CD14-positive monocyte (primary cell): Measurements from ENCODE around the gene ARL3. TPM values are rescaled to one million over a fixed set of nuclear protein-coding genes. Genes with fewer than 3 reads are reported as not detected.

Experiments
- DNase-seq, 3 donors: peaks; one replicate each; pipeline ENCODE4 v3.0.0-alpha.2; 2011 to 2022
- H2AFZ ChIP-seq: 2 replicates; pipeline ENCODE4 v1.6.0; 2012; ENCODE audit warnings: mild to moderate bottlenecking, low read depth, low read length, inconsistent platforms; ENCODE audit not compliant: insufficient read depth, poor library complexity, severe bottlenecking
- H3K27ac ChIP-seq, 2 donors: 1 replicate in 1 of 2; 2 replicates in 1 of 2; pipeline ENCODE4 v1.5.1; 2012 to 2013; ENCODE audit warnings: low read length in 2 of 2, control low read depth in 1 of 2, inconsistent platforms in 1 of 2, low read depth in 1 of 2, mild to moderate bottlenecking in 1 of 2
- H3K27me3 ChIP-seq, 2 donors: one replicate each; pipeline versions ENCODE4 v1.6.0 to v1.6.1; 2011 to 2013; ENCODE audit warnings: low read length in 2 of 2; ENCODE audit not compliant: control insufficient read depth in 2 of 2, insufficient read depth in 2 of 2
- H3K36me3 ChIP-seq, 2 donors: replicated peaks in 1 of 2; 1 replicate in 1 of 2; 2 replicates in 1 of 2; pipeline versions ENCODE4 v1.5.1 to v1.6.1; 2012 to 2013; ENCODE audit warnings: low read length in 2 of 2, control low read depth in 1 of 2, inconsistent platforms in 1 of 2, mild to moderate bottlenecking in 1 of 2; ENCODE audit not compliant: insufficient read depth in 2 of 2, control insufficient read depth in 1 of 2
- H3K4me1 ChIP-seq, 2 donors: 1 replicate in 1 of 2; 2 replicates in 1 of 2; pipeline versions ENCODE4 v1.5.1 to v1.6.1; 2012 to 2013; ENCODE audit warnings: low read length in 2 of 2, control low read depth in 1 of 2, inconsistent platforms in 1 of 2, mild to moderate bottlenecking in 1 of 2, moderate library complexity in 1 of 2; ENCODE audit not compliant: insufficient read depth in 2 of 2, control insufficient read depth in 1 of 2
- H3K4me2 ChIP-seq: replicated peaks from 2 replicates; pipeline ENCODE3; 2012; ENCODE audit warnings: low read length, moderate library complexity, mild to moderate bottlenecking; ENCODE audit not compliant: poor library complexity, severe bottlenecking; ENCODE audit errors: extremely low read depth
- H3K4me3 ChIP-seq, 3 experiments: fragments of 200-600 bp in 1 of 3; sonication (generic) in 1 of 3; replicated peaks in 1 of 3; 1 replicate in 2 of 3; 2 replicates in 1 of 3; pipeline ENCODE4 v1.5.1; 2011 to 2013; ENCODE audit warnings: low read length in 3 of 3, mild to moderate bottlenecking in 3 of 3, control low read depth in 2 of 3, low read depth in 2 of 3, inconsistent platforms in 1 of 3, moderate library complexity in 1 of 3
- H3K79me2 ChIP-seq: 2 replicates; pipeline ENCODE4 v1.6.0; 2012; ENCODE audit warnings: mild to moderate bottlenecking, control low read depth, inconsistent platforms, low read length, moderate library complexity; ENCODE audit not compliant: insufficient read depth
- H3K9ac ChIP-seq: 2 replicates; pipeline ENCODE4 v1.6.0; 2017; ENCODE audit warnings: low read length, mild to moderate bottlenecking; ENCODE audit not compliant: insufficient read depth, poor library complexity, severe bottlenecking
- H3K9me3 ChIP-seq, 2 donors: replicated peaks in 1 of 2; 1 replicate in 1 of 2; 2 replicates in 1 of 2; pipeline versions ENCODE4 v1.5.1 to v1.6.1; 2012 to 2013; ENCODE audit warnings: low read length in 2 of 2, control low read depth in 1 of 2; ENCODE audit not compliant: control insufficient read depth in 1 of 2, insufficient read depth in 1 of 2
- H4K20me1 ChIP-seq: 2 replicates; pipeline ENCODE4 v1.6.0; 2012; ENCODE audit warnings: mild to moderate bottlenecking, low read length, control low read depth, moderate library complexity; ENCODE audit not compliant: insufficient read depth
- H3K27ac Mint-ChIP-seq, 7 donors: one replicate each; pipeline ENCODE4 v1.8.0; 2020; ENCODE audit warnings: mild to moderate bottlenecking in 7 of 7, mixed read lengths in 7 of 7, moderate library complexity in 6 of 7, inconsistent platforms in 2 of 7
- H3K27me3 Mint-ChIP-seq, 3 donors: one replicate each; pipeline ENCODE4 v1.8.0; 2021 to 2022; ENCODE audit warnings: low read depth in 3 of 3, mild to moderate bottlenecking in 3 of 3, mixed read lengths in 3 of 3, moderate library complexity in 3 of 3, inconsistent platforms in 1 of 3
- H3K36me3 Mint-ChIP-seq, 2 donors: one replicate each; pipeline ENCODE4 v1.8.0; 2020; ENCODE audit warnings: mixed read lengths in 2 of 2, inconsistent platforms in 1 of 2, mild to moderate bottlenecking in 1 of 2
- H3K4me1 Mint-ChIP-seq: one replicate; pipeline ENCODE4 v1.8.0; 2020; ENCODE audit warnings: mild to moderate bottlenecking, mixed read lengths
- H3K4me3 Mint-ChIP-seq, 2 donors: one replicate each; pipeline ENCODE4 v1.8.0; 2020; ENCODE audit warnings: mild to moderate bottlenecking in 2 of 2, mixed read lengths in 2 of 2, moderate library complexity in 1 of 2
- H3K9me3 Mint-ChIP-seq, 7 donors: one replicate each; pipeline ENCODE4 v1.8.0; 2020 to 2022; ENCODE audit warnings: mixed read lengths in 7 of 7, mild to moderate bottlenecking in 6 of 7, moderate library complexity in 6 of 7, inconsistent platforms in 2 of 7
- WGBS: methylation state at CpG from one replicate; pipeline ENCODE4 v1.1.5; 2013; ENCODE audit warnings: missing lambda C conversion rate; ENCODE audit not compliant: insufficient coverage; 5-methylcytosine and 5-hydroxymethylcytosine counted together
- intact Hi-C, 2 donors: fragments of 100-400 bp; cut with micrococcal nuclease; formaldehyde crosslinking; loops; one replicate each; pipeline versions ENCODE4 v1.15.0 to v1.15.1; 2023
- polyA plus RNA-seq, 3 donors: library from polyadenylated mRNA; depleted of rRNA in 1 of 3; unstranded in 2 of 3; stranded (reverse) in 1 of 3; fragments of 300-500 nt in 2 of 3; fragments of >200 nt in 1 of 3; fragmentation: Illumina TruSeq in 2 of 3; gene quantifications; 1 replicate in 2 of 3; 2 replicates in 1 of 3; pipeline ENCODE4 v1.2.3, GENCODE V29; 2012 to 2021
- TF ChIP-seq, protein P1 (sequence below): fragments of 200-600 bp; IDR thresholded peaks from one replicate; pipeline ENCODE4 v1.8.0; 2022; ENCODE audit warnings: antibody characterized with exemption, mild to moderate bottlenecking

ARL3 gene
- polyA plus RNA-seq, 3 donors = 2.8 to 6.3 (median 6.0) TPM

DNA sequence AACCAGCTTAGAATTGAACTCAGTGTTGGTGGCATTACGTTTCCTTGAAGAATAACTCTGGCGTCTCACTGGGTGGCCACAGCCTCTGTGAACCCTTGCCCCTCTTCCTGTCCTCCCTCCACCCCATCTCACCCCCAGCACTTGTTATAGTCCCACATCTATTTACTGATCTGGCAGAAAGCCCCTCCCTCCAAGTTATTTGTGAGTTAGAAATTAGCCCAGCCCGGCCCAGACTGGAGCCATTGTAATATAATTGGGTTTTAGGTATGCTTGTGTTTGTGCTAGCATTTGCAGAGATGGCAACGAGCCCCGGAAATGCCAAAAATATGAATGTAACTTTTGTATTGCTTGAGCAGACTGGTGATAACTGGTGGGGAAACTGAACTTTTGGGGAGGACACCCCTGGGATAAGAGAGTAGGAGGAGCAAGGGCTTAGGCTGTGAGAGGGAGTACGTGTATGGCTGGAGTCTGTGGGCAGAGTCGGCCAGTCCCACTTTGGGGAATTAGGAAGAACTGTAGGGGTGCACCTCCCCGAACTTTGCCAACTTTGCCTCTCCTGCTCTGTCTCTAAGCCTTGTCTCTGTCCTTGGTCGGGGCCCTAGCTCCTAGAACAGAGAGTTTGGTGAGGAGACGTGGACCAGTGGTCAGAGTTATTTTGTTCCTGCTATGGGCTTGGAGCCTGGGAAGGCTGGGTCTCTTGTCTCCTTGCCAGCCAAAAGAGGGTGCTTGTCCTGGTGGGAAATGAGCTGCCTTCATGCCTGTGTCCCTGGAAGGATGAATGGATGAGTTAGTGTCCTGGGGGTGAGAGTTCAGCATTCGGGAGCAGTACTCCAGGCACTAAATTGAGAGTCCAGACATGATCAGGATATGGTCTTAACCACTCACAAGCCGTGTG lies 89.2 kb downstream of the ARL3 start:
- no peak for DNase-seq
- Mint-ChIP-seq H3K4me3 (no peak overlapping the region), H3K4me1 (peaks cover 23% of the 10 kb centered on the region), H3K27ac (peak overlapping the region in 4 of 7 donors; percentile 21 to 70 (median 40)), H3K9me3 (no peaks in the 10 kb centered on the region), H3K27me3 (peaks cover 0 to 3% (median 0%) of the 10 kb centered on the region in 3 donors), H3K36me3 (peaks cover 44 to 75% of the 10 kb centered on the region in 2 donors)
- H2AFZ ChIP-seq = no peak overlapping the region
- no peaks in the 10 kb centered on the region for H3K9me3 ChIP-seq
- H4K20me1 ChIP-seq = no peaks in the 10 kb centered on the region
- TF ChIP-seq, protein P1, sequence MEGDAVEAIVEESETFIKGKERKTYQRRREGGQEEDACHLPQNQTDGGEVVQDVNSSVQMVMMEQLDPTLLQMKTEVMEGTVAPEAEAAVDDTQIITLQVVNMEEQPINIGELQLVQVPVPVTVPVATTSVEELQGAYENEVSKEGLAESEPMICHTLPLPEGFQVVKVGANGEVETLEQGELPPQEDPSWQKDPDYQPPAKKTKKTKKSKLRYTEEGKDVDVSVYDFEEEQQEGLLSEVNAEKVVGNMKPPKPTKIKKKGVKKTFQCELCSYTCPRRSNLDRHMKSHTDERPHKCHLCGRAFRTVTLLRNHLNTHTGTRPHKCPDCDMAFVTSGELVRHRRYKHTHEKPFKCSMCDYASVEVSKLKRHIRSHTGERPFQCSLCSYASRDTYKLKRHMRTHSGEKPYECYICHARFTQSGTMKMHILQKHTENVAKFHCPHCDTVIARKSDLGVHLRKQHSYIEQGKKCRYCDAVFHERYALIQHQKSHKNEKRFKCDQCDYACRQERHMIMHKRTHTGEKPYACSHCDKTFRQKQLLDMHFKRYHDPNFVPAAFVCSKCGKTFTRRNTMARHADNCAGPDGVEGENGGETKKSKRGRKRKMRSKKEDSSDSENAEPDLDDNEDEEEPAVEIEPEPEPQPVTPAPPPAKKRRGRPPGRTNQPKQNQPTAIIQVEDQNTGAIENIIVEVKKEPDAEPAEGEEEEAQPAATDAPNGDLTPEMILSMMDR = no peak
- no peak overlapping the region for H3K27ac ChIP-seq
- peaks cover 35 to 55% of the 10 kb centered on the region in 2 donors for H3K36me3 ChIP-seq
- intact Hi-C loops = no loop called here
- no peaks in the 10 kb centered on the region for H3K27me3 ChIP-seq
- H3K4me2 ChIP-seq = no peak overlapping the region
- H3K4me3 ChIP-seq = no peak overlapping the region
- 83% methylated on average over 10 of the region's 12 CpGs for whole genome bisulfite sequencing
- H3K79me2 ChIP-seq = no peaks in the 10 kb centered on the region
- no peak overlapping the region for H3K9ac ChIP-seq
- H3K4me1 ChIP-seq = peaks cover 18 to 20% of the 10 kb centered on the region in 2 donors

DNA sequence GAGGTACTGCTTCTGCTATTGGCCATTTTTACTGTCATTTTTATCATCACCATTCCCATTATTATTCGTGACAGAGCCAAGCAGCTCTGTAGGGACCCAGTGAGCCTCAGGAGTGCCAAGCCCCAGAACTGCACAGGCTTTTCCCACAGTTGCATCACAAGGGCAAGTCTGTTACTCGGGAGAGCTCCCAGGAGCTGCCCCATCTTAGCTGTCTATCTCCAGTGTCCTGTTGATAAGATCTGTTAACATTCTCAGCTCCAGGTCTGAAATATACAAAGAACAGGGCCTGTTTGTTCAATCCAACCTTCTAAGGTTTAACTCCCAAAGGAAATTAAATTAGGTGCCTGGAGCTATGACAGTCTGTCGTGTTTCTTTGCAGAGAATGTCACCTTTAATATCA lies 90.1 kb downstream of the ARL3 start:
- 100% methylated on average over 3 of the region's 3 CpGs for WGBS
- Histone ChIP-seq H3K79me2 (no peaks in the 10 kb centered on the region), H3K36me3 (peaks cover 38 to 55% of the 10 kb centered on the region in 2 donors), H4K20me1 (no peaks in the 10 kb centered on the region), H3K4me3 (no peak overlapping the region), H2AFZ (no peak overlapping the region), H3K27ac (no peak overlapping the region), H3K4me1 (peaks cover 13 to 18% of the 10 kb centered on the region in 2 donors), H3K4me2 (no peak overlapping the region), H3K27me3 (no peaks in the 10 kb centered on the region), H3K9ac (no peak overlapping the region), H3K9me3 (no peaks in the 10 kb centered on the region)
- DNase-seq = no peak
- peak overlapping the region in 1 of 7 donors; percentile 19 for H3K27ac Mint-ChIP-seq
- H3K4me3 Mint-ChIP-seq = no peak overlapping the region
- TF ChIP-seq, protein P1 = no peak
- H3K36me3 Mint-ChIP-seq = peaks cover 43 to 77% of the 10 kb centered on the region in 2 donors
- H3K27me3 Mint-ChIP-seq = peaks cover 0 to 3% (median 0%) of the 10 kb centered on the region in 3 donors
- peaks cover 20% of the 10 kb centered on the region for H3K4me1 Mint-ChIP-seq
- intact Hi-C loops = no loop called here
- H3K9me3 Mint-ChIP-seq = no peaks in the 10 kb centered on the region

Other genes with a start within 250 kb of the ARL3 start
- 10 to 100 TPM; 72.7 to 79.4 (median 79.0) TPM for gene ACTR1A, start 211.7 kb downstream of the ARL3 start, polyA plus RNA-seq
- 10 to 100 TPM in 1 of 3 donors, 1 to 10 TPM in 2; 3.2 to 10.0 (median 5.7) TPM for gene SUFU, start 210.4 kb downstream of the ARL3 start, polyA plus RNA-seq
- 100 to 1,000 TPM in 1 of 3 donors, 10 to 100 TPM in 2; 39.4 to 183 (median 41.4) TPM for gene TRIM8, start 69.9 kb downstream of the ARL3 start, polyA plus RNA-seq
- gene SFXN2, start 239 bp upstream of the ARL3 start, polyA plus RNA-seq = 1 to 10 TPM; 1.3 to 2.0 (median 1.8) TPM
- 10 to 100 TPM; 24.8 to 43.0 (median 38.3) TPM for gene WBP1L, start 29.6 kb upstream of the ARL3 start, polyA plus RNA-seq
- gene CYP17A1, start 123.0 kb upstream of the ARL3 start, polyA plus RNA-seq = under 1 TPM in 1 of 3 donors, not detected in 2; 0.04 TPM
- gene BORCS7, start 139.9 kb upstream of the ARL3 start, polyA plus RNA-seq = 10 to 100 TPM; 28.4 to 51.9 (median 49.8) TPM
- under 1 TPM in 2 of 3 donors, not detected in 1; 0.09 to 0.45 TPM for gene AS3MT, start 155.1 kb upstream of the ARL3 start, polyA plus RNA-seq
- gene CNNM2, start 203.9 kb upstream of the ARL3 start, polyA plus RNA-seq = 1 to 10 TPM; 1.6 to 3.8 (median 2.2) TPM